Heart right ventricle (tissue), 16 donors: Measurements from ENCODE around the gene TNS1. TPM values are rescaled to one million over a fixed set of nuclear protein-coding genes. Genes with fewer than 3 reads are reported as not detected.
A peak's percentile ranks its signal among the peaks of the same experiment; 100 is the strongest.

Experiments used
- ATAC-seq, 8 donors: fragments of 200-7000 bp; cut with Tn5 transposase; one replicate each; pipeline ENCODE4 v1.9.1; 2020; ENCODE audit warnings: mild to moderate bottlenecking in 8 of 8, moderate library complexity in 8 of 8, moderate number of reproducible peaks in 1 of 8
- DNase-seq, 2 donors: peaks; one replicate each; pipeline ENCODE4 v3.0.0-alpha.2; 2020
- H3K27ac ChIP-seq, 10 donors: fragments of 200-600 bp; sonication (generic) in 2 of 10; one replicate each; pipeline versions ENCODE4 v1.5.0 to v1.8.0; 2020 to 2022; ENCODE audit warnings: mild to moderate bottlenecking in 3 of 10
- H3K27me3 ChIP-seq, 7 donors: fragments of 200-600 bp; one replicate each; pipeline ENCODE4 v1.8.0; 2021 to 2022; ENCODE audit warnings: mild to moderate bottlenecking in 2 of 7
- H3K36me3 ChIP-seq, 9 donors: fragments of 200-600 bp; sonication (generic) in 1 of 9; one replicate each; pipeline versions ENCODE4 v1.5.0 to v1.8.0; 2020 to 2022; ENCODE audit warnings: mild to moderate bottlenecking in 2 of 9
- H3K4me1 ChIP-seq, 9 donors: fragments of 200-600 bp; sonication (generic) in 1 of 9; one replicate each; pipeline versions ENCODE4 v1.5.0 to v1.8.0; 2020 to 2022; ENCODE audit warnings: mild to moderate bottlenecking in 4 of 9
- H3K4me3 ChIP-seq, 10 donors: fragments of 200-600 bp; sonication (generic) in 2 of 10; one replicate each; pipeline versions ENCODE4 v1.5.0 to v1.8.0; 2020 to 2022; ENCODE audit warnings: mild to moderate bottlenecking in 7 of 10, moderate library complexity in 2 of 10
- H3K9me3 ChIP-seq, 11 donors: fragments of 200-600 bp in 10 of 11; sonication (generic) in 2 of 11; one replicate each; pipeline versions ENCODE4 v1.5.0 to v1.8.0; 2013 to 2022; ENCODE audit warnings: mild to moderate bottlenecking in 2 of 11, control low read depth in 1 of 11, moderate library complexity in 1 of 11
- CTCF ChIP-seq, 9 donors: fragments of 200-600 bp; sonication (generic) in 2 of 9; IDR thresholded peaks; one replicate each; pipeline versions ENCODE4 v1.5.0 to v1.8.0; 2021 to 2022; ENCODE audit warnings: antibody characterized with exemption in 9 of 9, mild to moderate bottlenecking in 5 of 9, moderate library complexity in 1 of 9
- WGBS, 2 donors: extraction: QIAGEN DNeasy Blood & Tissue Kit; methylation state at CpG; one replicate each; pipeline ENCODE4 v1.1.7; 2013; ENCODE audit warnings: inconsistent platforms in 1 of 2; 5-methylcytosine and 5-hydroxymethylcytosine counted together
- intact Hi-C, 10 donors: fragments of 100-400 bp; cut with DNase I; formaldehyde crosslinking; loops; one replicate each; pipeline versions ENCODE4 v1.11.1 to v1.14.2; 2022
- polyA plus RNA-seq, 2 donors: library from polyadenylated mRNA; stranded (reverse); fragments of 200-250 nt; gene quantifications; one replicate each; pipeline ENCODE4 v1.2.3, GENCODE V29; 2013
- total RNA-seq, 10 donors: library from RNA; stranded (reverse); fragmentation: NEBNext Ultra II Directional in 3 of 10; extraction: Animal tissue kit (Norgen Biotek cat#: 25700) in 3 of 10; gene quantifications; one replicate each; pipeline versions ENCODE4 v1.2.1 to v1.2.4, GENCODE V29; 2021 to 2023
- donor health status: Arrhythmogenic right ventricular cardiomyopathy.
- donor health status: ischemic (EF 13 %, LVEDD 7.1; RV severe dilation, severe dysfunction).
- donor health status: healthy with polysubstance abuse.
- donor health status: DM: no; HTN: yes; CAD: no.
- donor health status: DM: no; HTN: no; CAD: no.
- donor health status: ischemic (EF 25% LVEDD 6.9; RV normal size, moderate dysfunction).
- donor health status: ischemic (EF 25% LVEDD 5.7; RV mildly dilated, moderate dysfunction).
- donor health status: healthy.
- donor health status: DM: yes; HTN: yes; CAD: no.
- donor health status: Ischemic cardiomyopathy.
- donor health status: ischemic (EF 35%, LVEDD 5.7; RV mildly dilated, moderate dysfunction).
- donor health status: nonischemic (EF 11% LVEDD 7.7; RV severe dilation, severe dysfunction).
- donor health status: DM: yes; HTN: yes; CAD: no.
- donor health status: PGD.
- donor health status: ischemic (EF 29% LVEDD 5.4; RV normal size, mild dysfunction).
- donor health status: nonischemic (EF 23%, LVEDD 6.1; RV moderate dilation, normal function).

Gene TNS1
- total and polyA plus RNA-seq, 12 donors = 64.6 to 844 (median 731) TPM

- intact Hi-C loops = no loop called here
- Histone ChIP-seq H3K4me1 (peaks cover 52 to 100% (median 95%) of the 10 kb centered on the region in 9 donors), H3K27me3 (no peaks in the 10 kb centered on the region), H3K36me3 (peaks cover 0 to 87% (median 43%) of the 10 kb centered on the region in 9 donors), H3K27ac (peak overlapping the region in 8 of 10 donors; percentile 23 to 96 (median 56)), H3K4me3 (no peak overlapping the region), H3K9me3 (peaks cover 0 to 11% (median 0%) of the 10 kb centered on the region in 11 donors)
- TF ChIP-seq CTCF (IDR thresholded peaks at IDR 0.05) = no peak
- ATAC-seq (no peak), DNase-seq (no peak)
- 87% methylated on average over 27 of the region's 27 CpGs for WGBS, 2 donors
These were observed 154.3 kb downstream of the TNS1 start for GRCh38 chr2:217848351-217848957.

DNA sequence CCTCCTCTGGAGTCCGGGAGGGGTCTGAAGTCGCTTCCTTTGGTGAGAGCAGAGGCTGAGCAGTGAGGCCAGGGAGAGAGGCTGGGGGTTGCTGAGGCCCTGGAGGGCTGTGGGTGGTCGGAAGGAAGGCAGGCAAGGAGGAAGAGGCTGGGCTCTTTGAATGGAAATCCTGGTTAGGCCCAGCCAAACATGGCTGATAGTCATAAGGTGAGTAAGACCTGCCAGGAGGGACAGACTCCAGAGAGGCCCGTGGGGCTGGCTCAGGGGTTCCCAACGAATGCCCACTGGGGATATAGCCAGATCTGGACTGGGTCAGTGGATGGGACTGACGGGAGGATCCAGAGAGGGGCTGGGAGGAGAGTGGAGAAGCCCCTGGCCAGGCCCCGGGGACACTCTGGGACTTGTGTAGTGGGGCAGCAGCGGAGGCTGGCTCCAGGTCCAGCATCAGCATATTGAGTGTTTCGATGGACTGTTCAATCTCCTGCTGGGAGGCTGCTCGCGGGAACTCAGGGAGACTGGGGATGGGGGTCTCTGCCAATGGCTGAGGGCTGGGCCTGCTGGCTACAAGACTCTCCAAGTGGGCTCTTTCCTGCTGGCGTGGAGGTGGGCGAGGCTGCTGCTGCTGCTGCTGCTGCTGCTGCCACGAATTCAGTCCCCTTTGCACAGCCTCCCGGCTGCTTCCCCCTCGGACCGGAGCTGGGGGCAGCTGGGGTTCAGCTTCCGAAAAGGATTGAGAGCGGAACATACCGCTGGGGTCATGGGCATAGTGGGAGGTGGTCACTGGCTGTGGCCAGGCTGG is 155.0 kb downstream of the TNS1 start:
- Histone ChIP-seq H3K27ac (peak overlapping the region in 9 of 10 donors; percentile 32 to 96 (median 59)), H3K27me3 (no peaks in the 10 kb centered on the region), H3K4me1 (peaks cover 47 to 100% (median 95%) of the 10 kb centered on the region in 9 donors), H3K9me3 (peaks cover 0 to 11% (median 0%) of the 10 kb centered on the region in 11 donors), H3K36me3 (peaks cover 0 to 87% (median 42%) of the 10 kb centered on the region in 9 donors), H3K4me3 (no peak overlapping the region)
- no peak for TF ChIP-seq CTCF (IDR thresholded peaks at IDR 0.05)
- 81 to 86% methylated on average over 20 of the region's 20 CpGs for WGBS, 2 donors
- DNase-seq = no peak
- ATAC-seq = no peak
- intact Hi-C loops = no loop called here

GRCh38 chr2:217847115-217847514 is 155.7 kb downstream of the TNS1 start:
- Histone ChIP-seq H3K27ac (peak overlapping the region in 9 of 10 donors; percentile 32 to 96 (median 59)), H3K4me3 (no peak overlapping the region), H3K4me1 (peaks cover 48 to 100% (median 95%) of the 10 kb centered on the region in 9 donors), H3K27me3 (no peaks in the 10 kb centered on the region), H3K36me3 (peaks cover 0 to 87% (median 42%) of the 10 kb centered on the region in 9 donors), H3K9me3 (peaks cover 0 to 11% (median 0%) of the 10 kb centered on the region in 11 donors)
- no peak for DNase-seq
- no peak for TF ChIP-seq CTCF (IDR thresholded peaks at IDR 0.05)
- ATAC-seq = no peak
- 88 to 89% methylated on average over 2 of the region's 2 CpGs for WGBS, 2 donors
- intact Hi-C loops = no loop called here

GRCh38 chr2:217846321-217846743 is 156.5 kb downstream of the TNS1 start:
- Histone ChIP-seq H3K27ac (peak overlapping the region in 9 of 10 donors; percentile 25 to 96 (median 59)), H3K36me3 (peaks cover 0 to 87% (median 45%) of the 10 kb centered on the region in 9 donors), H3K27me3 (no peaks in the 10 kb centered on the region), H3K4me1 (peaks cover 50 to 100% (median 95%) of the 10 kb centered on the region in 9 donors), H3K9me3 (peaks cover 0 to 11% (median 0%) of the 10 kb centered on the region in 11 donors), H3K4me3 (no peak overlapping the region)
- ATAC-seq (peak in 7 of 8 donors; percentile 0 to 30 (median 7)), DNase-seq (no peak)
- TF ChIP-seq CTCF (IDR thresholded peaks at IDR 0.05) = no peak
- 71 to 73% methylated on average over 3 of the region's 3 CpGs for WGBS, 2 donors
- intact Hi-C loops = no loop called here
